Psoas muscle (tissue), 8 donors: ENCODE measurements around the gene MFAP3L. TPM values are rescaled to one million over a fixed set of nuclear protein-coding genes. Genes with fewer than 3 reads are reported as not detected.

ENCODE experiments used
- ATAC-seq, 4 donors: fragments of 200-7000 bp; cut with Tn5 transposase; one replicate each; pipeline ENCODE4 v1.9.1; 2020; ENCODE audit warnings: moderate library complexity in 3 of 4, mild to moderate bottlenecking in 2 of 4
- DNase-seq, 2 donors: peaks; one replicate each; pipeline ENCODE4 v3.0.0-alpha.2; 2020
- H3K27ac ChIP-seq: fragments of 200-600 bp; one replicate; pipeline ENCODE4 v1.8.0; 2022
- H3K27me3 ChIP-seq, 3 donors: fragments of 200-600 bp in 1 of 3; one replicate each; pipeline versions ENCODE4 v1.6.1 to v1.8.0; 2013 to 2022; ENCODE audit warnings: low read length in 2 of 3, mild to moderate bottlenecking in 2 of 3, moderate library complexity in 1 of 3; ENCODE audit not compliant: insufficient read depth in 3 of 3
- H3K36me3 ChIP-seq, 2 donors: fragments of 200-600 bp in 1 of 2; one replicate each; pipeline versions ENCODE4 v1.6.1 to v1.8.0; 2013 to 2022; ENCODE audit warnings: low read depth in 1 of 2, mild to moderate bottlenecking in 1 of 2, moderate library complexity in 1 of 2; ENCODE audit not compliant: insufficient read depth in 1 of 2
- H3K4me1 ChIP-seq: fragments of 200-600 bp; one replicate; pipeline ENCODE4 v1.8.0; 2022
- H3K4me3 ChIP-seq: fragments of 200-600 bp; one replicate; pipeline ENCODE4 v1.8.0; 2022; ENCODE audit warnings: mild to moderate bottlenecking
- H3K9me3 ChIP-seq: fragments of 200-600 bp; one replicate; pipeline ENCODE4 v1.8.0; 2022
- WGBS, 3 donors: extraction: QIAGEN DNeasy Blood & Tissue Kit; methylation state at CpG; one replicate each; pipeline versions ENCODE4 v1.1.6 to v1.1.7; 2013; 5-methylcytosine and 5-hydroxymethylcytosine counted together
- intact Hi-C, 2 donors: fragments of 100-400 bp; cut with DNase I; formaldehyde crosslinking; loops; one replicate each; pipeline versions ENCODE4 v1.11.0 to v1.14.2; 2022
- polyA plus RNA-seq, 3 donors: library from polyadenylated mRNA; stranded (reverse); fragments of 200-250 nt; gene quantifications; one replicate each; pipeline ENCODE4 v1.2.3, GENCODE V29; 2013
- total RNA-seq, 4 donors: library from RNA; stranded (reverse); fragmentation: NEBNext Ultra II Directional in 2 of 4; extraction: Animal tissue kit (Norgen Biotek cat#: 25700) in 2 of 4; gene quantifications; one replicate each; pipeline versions ENCODE4 v1.2.1 to v1.2.4, GENCODE V29; 2021 to 2023
- TF ChIP-seq, protein P1 (sequence below): fragments of 200-600 bp; IDR thresholded peaks from one replicate; pipeline ENCODE4 v1.8.0; 2022; ENCODE audit warnings: antibody characterized with exemption
- donor health status: healthy with polysubstance abuse.
- donor health status: DM: no; HTN: no; CAD: no; lungs with moderate emphysema.
- donor health status: Bipolar disorder and iron deficiency.
- donor health status: healthy.
- donor health status: DM: yes; HTN: yes; CAD: no.
- donor health status: DM: no; HTN: no; CAD: no.
- donor health status: DM: no; HTN: no; CAD: no.
- donor health status: DM: yes; HTN: yes; CAD: no.

The MFAP3L gene
- total and polyA plus RNA-seq, 7 donors, result 1.8 to 20.1 (median 2.5) TPM

DNA sequence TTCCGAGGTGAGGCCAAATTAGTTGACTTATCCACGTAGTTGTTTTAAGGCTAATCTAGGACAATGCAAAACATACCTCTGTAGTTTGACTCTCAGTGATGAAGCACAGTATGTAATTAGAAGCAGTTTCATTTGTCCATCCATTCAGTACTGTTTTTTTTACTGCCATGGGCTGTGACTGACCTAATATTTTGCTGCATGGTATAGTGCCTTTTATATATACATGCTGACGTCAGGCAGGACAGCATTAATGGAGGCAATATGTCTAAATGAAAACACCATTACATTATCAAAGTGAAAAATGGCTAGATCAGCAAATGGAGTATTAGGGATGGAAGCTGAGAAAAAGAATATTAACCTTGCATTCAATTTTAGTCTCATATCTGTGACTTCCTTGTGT, 66.9 kb downstream of the MFAP3L start:
- TF ChIP-seq, protein P1, sequence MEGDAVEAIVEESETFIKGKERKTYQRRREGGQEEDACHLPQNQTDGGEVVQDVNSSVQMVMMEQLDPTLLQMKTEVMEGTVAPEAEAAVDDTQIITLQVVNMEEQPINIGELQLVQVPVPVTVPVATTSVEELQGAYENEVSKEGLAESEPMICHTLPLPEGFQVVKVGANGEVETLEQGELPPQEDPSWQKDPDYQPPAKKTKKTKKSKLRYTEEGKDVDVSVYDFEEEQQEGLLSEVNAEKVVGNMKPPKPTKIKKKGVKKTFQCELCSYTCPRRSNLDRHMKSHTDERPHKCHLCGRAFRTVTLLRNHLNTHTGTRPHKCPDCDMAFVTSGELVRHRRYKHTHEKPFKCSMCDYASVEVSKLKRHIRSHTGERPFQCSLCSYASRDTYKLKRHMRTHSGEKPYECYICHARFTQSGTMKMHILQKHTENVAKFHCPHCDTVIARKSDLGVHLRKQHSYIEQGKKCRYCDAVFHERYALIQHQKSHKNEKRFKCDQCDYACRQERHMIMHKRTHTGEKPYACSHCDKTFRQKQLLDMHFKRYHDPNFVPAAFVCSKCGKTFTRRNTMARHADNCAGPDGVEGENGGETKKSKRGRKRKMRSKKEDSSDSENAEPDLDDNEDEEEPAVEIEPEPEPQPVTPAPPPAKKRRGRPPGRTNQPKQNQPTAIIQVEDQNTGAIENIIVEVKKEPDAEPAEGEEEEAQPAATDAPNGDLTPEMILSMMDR, result no peak
- Histone ChIP-seq H3K27me3 (no peaks in the 10 kb centered on the region), H3K36me3 (no peaks in the 10 kb centered on the region), H3K9me3 (no peaks in the 10 kb centered on the region), H3K27ac (no peak overlapping the region), H3K4me3 (no peak overlapping the region), H3K4me1 (no peaks in the 10 kb centered on the region)
- DNase-seq (no peak), ATAC-seq (no peak)
- intact Hi-C loops, result no loop called here
- whole genome bisulfite sequencing, 3 donors, result 78 to 80% (median 79%) methylated on average over 3 of the region's 3 CpGs

DNA sequence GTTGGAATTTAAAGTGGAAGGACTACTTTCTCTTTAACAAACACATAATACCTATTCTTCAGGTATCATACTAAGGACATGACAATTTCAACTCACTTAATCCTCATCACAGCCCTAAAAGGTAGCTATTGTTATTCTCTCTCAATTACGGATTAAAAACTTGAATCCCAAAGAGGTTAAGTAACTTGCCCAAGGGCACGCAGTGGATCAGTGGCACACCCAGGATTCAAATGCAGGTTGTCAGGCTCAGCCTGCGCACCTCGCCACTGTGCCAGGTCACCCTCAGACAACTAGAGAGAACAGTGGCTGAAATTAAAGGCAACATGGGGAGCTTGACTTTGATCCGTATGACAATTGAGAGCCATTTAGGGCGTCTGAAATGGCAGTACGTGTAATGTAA, 67.6 kb downstream of the MFAP3L start:
- TF ChIP-seq, protein P1, result no peak
- 89 to 94% (median 91%) methylated on average over 7 of the region's 7 CpGs for WGBS, 3 donors
- no peak for ATAC-seq
- no peak overlapping the region for H3K27ac ChIP-seq
- no peaks in the 10 kb centered on the region for H3K4me1 ChIP-seq
- intact Hi-C loops, result no loop called here
- H3K27me3 ChIP-seq, result no peaks in the 10 kb centered on the region
- no peaks in the 10 kb centered on the region for H3K9me3 ChIP-seq
- no peaks in the 10 kb centered on the region for H3K36me3 ChIP-seq
- H3K4me3 ChIP-seq, result no peak overlapping the region
- DNase-seq, result no peak

DNA sequence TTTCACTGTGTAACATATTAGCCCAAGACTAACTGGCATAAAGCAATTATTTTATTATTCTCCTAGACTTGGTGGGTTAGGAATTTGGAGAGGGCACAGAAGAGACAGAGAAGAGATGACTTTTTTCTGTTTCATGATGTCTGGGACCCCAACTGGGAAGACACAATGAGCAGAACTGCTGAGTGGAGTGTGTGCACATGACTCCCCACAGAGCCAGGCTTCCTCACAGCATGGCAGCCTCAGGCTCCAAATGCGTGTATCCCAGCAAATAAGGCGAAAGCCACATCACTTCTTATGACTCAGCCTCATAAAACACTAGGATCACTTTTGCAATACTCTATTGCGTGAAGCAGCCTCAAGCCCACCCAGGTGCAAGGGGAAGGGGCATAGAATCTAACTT, 68.4 kb downstream of the MFAP3L start:
- Histone ChIP-seq H3K27ac (no peak overlapping the region), H3K27me3 (no peaks in the 10 kb centered on the region), H3K36me3 (no peaks in the 10 kb centered on the region), H3K9me3 (no peaks in the 10 kb centered on the region), H3K4me1 (no peaks in the 10 kb centered on the region), H3K4me3 (no peak overlapping the region)
- TF ChIP-seq, protein P1, result no peak
- intact Hi-C loops, result no loop called here
- DNase-seq (no peak), ATAC-seq (no peak)
- 72 to 82% (median 80%) methylated on average over 3 of the region's 3 CpGs for whole genome bisulfite sequencing, 3 donors

DNA sequence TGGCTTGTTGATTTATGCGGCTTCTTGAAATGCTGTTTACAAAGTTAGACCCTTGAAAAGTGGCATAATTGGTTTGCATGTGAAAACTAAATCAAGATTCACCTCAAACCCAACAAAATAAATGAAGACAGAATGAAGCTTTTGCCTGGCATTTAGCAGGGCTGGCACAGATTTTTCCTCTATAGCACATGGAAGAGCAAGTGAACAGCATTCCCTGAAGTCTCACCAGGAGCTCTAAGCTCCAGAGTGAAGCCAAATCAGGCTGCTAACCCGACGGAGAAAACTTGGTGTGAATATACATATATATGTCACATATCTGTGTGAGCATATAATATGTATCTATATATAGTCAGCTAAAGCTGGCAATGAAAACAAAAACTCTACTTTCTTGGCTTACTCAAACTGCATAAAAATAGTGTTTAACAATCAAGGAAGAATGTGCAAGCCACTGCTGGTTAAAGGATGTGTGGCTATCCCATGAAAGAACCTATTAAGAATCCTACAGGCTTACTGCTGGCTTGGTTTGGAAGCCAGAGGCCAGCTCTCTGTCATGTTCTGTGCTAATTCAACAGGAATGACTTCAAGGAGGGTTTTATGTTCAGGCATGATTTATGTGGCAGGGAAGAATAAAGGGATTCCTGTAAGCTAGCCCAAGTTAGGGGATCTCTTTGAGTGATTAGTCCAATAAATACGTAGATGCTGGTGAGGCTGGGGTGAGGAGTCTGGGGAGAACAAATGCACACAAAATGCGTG, 69.9 kb downstream of the MFAP3L start:
- WGBS, 3 donors, result 54 to 59% (median 55%) methylated on average over 5 of the region's 5 CpGs

More for the DNA sequence above, 69.9 kb downstream of the MFAP3L start:
- Histone ChIP-seq H3K4me1 (no peaks in the 10 kb centered on the region), H3K9me3 (no peaks in the 10 kb centered on the region), H3K4me3 (no peak overlapping the region), H3K27ac (no peak overlapping the region), H3K27me3 (no peaks in the 10 kb centered on the region), H3K36me3 (no peaks in the 10 kb centered on the region)
- TF ChIP-seq, protein P1, result no peak
- ATAC-seq (no peak), DNase-seq (no peak)
- intact Hi-C loops, result no loop called here
